Bronchial epithelial cell (primary cell): ENCODE measurements around the gene KMT2B. TPM values are rescaled to one million over a fixed set of nuclear protein-coding genes. Genes with fewer than 3 reads are reported as not detected.

Experiments used
- DNase-seq: peaks from one replicate; pipeline ENCODE4 v3.0.0-alpha.2; 2010; ENCODE audit warnings: low read depth
- FAIRE-seq: peaks from 2 replicates; lab custom pipeline; 2011; peaks lifted over from hg19 to GRCh38; lab: Jason Lieb, UNC
- H3K27me3 ChIP-seq: 2 replicates; pipeline ENCODE4 v1.5.1; 2011; ENCODE audit warnings: low read length; ENCODE audit not compliant: control insufficient read depth, insufficient read depth
- H3K36me3 ChIP-seq: 2 replicates; pipeline ENCODE4 v1.5.1; 2011; ENCODE audit warnings: low read length; ENCODE audit not compliant: control insufficient read depth, insufficient read depth
- H3K4me3 ChIP-seq: 2 replicates; pipeline ENCODE4 v1.5.1; 2011; ENCODE audit warnings: mild to moderate bottlenecking, low read depth, low read length, control low read depth
- total RNA-seq: library from RNA; depleted of rRNA; stranded (reverse); fragments of >200 nt; gene quantifications from 2 replicates; pipeline ENCODE4 v1.2.1, GENCODE V29; 2014
- TF ChIP-seq, protein P1 (sequence below): IDR thresholded peaks from 2 replicates; pipeline ENCODE4 v1.5.1; 2011; ENCODE audit warnings: mild to moderate bottlenecking, moderate library complexity, low read length, control low read depth, inconsistent platforms; ENCODE audit not compliant: insufficient read depth, severe bottlenecking

Gene KMT2B
- total RNA-seq, 1 donor from 2014 or later: 3.4 TPM

DNA sequence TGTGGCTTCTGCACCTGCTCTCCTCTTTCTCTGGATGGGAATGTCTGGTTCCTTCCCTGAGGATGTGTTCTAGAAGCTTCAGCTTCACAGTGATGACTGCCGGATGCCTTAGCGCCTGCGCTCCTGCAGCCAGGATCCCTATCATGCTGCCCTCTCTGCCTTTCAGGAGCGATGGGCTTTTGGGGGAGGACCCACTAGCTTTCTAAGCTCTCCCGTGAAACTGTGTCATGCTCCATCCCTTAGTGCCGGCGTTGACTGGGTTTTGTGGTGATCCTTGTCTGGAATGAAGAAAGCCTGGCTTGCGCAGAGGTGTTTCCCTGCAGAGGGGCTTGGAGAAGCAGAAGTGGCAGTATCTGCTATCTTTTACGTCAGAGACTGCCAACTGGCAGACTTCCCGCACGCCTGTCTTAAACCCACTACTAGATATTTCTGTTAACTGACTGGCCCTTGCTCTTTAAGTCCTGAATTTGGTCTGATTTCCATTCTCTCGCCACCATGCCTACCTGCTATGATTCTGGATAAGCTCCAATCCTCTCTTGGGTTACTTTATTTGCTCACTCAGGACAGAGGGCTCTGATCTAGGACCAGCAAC lies 3.8 kb upstream of the KMT2B start:
- Histone ChIP-seq H3K27me3 (no peaks in the 10 kb centered on the region), H3K36me3 (no peaks in the 10 kb centered on the region), H3K4me3 (no peak overlapping the region)
- no peak for FAIRE-seq
- TF ChIP-seq, protein P1, sequence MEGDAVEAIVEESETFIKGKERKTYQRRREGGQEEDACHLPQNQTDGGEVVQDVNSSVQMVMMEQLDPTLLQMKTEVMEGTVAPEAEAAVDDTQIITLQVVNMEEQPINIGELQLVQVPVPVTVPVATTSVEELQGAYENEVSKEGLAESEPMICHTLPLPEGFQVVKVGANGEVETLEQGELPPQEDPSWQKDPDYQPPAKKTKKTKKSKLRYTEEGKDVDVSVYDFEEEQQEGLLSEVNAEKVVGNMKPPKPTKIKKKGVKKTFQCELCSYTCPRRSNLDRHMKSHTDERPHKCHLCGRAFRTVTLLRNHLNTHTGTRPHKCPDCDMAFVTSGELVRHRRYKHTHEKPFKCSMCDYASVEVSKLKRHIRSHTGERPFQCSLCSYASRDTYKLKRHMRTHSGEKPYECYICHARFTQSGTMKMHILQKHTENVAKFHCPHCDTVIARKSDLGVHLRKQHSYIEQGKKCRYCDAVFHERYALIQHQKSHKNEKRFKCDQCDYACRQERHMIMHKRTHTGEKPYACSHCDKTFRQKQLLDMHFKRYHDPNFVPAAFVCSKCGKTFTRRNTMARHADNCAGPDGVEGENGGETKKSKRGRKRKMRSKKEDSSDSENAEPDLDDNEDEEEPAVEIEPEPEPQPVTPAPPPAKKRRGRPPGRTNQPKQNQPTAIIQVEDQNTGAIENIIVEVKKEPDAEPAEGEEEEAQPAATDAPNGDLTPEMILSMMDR: no peak
- no peak for DNase-seq

DNA sequence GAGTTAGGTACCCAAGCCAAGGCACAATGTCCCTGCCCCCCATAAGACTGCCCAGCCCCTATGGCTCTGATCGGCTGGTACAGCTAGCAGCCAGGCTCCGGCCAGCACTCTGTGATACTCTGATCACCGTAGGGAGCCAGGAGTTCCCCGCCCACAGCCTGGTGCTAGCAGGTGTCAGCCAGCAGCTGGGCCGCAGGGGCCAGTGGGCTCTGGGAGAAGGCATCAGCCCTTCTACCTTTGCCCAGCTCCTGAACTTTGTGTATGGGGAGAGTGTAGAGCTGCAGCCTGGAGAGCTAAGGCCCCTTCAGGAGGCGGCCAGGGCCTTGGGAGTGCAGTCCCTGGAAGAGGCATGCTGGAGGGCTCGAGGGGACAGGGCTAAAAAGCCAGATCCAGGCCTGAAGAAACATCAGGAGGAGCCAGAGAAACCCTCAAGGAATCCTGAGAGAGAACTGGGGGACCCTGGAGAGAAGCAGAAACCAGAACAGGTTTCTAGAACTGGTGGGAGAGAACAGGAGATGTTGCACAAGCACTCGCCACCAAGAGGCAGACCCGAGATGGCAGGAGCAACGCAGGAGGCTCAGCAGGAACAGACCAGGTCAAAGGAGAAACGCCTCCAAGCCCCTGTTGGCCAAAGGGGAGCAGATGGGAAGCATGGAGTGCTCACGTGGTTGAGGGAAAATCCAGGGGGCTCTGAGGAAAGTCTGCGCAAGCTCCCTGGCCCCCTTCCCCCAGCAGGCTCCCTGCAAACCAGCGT lies 3.0 kb upstream of the KMT2B start:
- TF ChIP-seq, protein P1: no peak
- FAIRE-seq: no peak
- Histone ChIP-seq H3K4me3 (no peak overlapping the region), H3K27me3 (no peaks in the 10 kb centered on the region), H3K36me3 (no peaks in the 10 kb centered on the region)
- DNase-seq: no peak

DNA sequence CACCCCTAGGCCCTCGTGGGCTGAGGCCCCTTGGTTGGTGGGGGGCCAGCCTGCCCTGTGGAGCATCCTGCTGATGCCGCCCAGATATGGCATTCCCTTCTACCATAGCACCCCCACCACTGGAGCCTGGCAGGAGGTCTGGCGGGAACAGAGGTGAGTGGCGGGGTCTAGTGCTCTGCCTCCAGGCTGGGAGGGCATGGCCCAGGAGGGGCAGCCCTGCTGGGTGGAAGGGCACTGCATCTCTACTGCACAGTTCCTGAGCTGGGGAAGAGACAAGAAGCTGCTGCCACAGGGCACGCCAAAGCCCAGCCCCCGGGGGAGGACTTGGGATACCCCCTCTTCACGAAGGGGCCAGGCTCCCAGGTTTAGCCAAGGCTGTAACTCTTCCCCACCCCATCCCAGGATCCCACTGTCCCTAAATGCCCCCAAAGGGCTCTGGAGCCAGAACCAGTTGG lies 2.4 kb upstream of the KMT2B start:
- Histone ChIP-seq H3K4me3 (no peak overlapping the region), H3K27me3 (no peaks in the 10 kb centered on the region), H3K36me3 (peaks cover 1% of the 10 kb centered on the region)
- no peak for FAIRE-seq
- TF ChIP-seq, protein P1: no peak
- DNase-seq: no peak

DNA sequence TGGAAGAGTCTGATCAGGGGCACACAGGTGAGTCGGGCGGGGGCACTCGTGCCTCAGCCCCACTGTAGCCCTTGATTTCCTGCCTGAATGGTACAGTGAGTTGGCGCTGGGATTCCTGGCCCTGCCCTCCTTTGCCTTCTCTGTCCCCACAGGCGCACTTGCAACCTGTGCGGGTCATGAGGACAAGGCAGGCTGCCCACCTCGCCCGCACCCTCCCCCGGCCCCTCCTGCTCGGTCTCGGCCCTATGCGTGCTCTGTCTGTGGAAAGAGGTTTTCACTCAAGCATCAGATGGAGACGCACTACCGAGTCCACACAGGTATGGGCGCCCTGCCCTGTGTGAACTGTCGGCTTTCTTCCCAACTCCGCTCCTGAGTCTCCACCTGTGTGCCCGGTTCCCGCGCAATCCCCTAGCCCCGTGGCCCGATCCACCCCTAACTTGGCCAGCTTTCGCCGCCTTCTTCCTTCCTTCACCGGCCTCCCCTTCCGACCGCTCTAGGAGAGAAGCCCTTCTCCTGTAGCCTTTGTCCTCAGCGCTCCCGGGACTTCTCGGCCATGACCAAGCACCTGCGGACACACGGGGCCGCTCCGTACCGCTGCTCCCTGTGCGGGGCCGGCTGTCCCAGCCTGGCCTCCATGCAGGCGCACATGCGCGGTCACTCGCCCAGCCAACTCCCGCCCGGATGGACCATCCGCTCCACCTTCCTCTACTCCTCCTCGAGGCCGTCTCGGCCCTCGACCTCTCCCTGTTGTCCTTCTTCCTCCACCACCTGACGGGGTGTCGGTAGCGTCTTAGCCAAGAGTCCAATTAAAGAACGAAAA lies 1.6 kb upstream of the KMT2B start:
- FAIRE-seq: no peak

DNA sequence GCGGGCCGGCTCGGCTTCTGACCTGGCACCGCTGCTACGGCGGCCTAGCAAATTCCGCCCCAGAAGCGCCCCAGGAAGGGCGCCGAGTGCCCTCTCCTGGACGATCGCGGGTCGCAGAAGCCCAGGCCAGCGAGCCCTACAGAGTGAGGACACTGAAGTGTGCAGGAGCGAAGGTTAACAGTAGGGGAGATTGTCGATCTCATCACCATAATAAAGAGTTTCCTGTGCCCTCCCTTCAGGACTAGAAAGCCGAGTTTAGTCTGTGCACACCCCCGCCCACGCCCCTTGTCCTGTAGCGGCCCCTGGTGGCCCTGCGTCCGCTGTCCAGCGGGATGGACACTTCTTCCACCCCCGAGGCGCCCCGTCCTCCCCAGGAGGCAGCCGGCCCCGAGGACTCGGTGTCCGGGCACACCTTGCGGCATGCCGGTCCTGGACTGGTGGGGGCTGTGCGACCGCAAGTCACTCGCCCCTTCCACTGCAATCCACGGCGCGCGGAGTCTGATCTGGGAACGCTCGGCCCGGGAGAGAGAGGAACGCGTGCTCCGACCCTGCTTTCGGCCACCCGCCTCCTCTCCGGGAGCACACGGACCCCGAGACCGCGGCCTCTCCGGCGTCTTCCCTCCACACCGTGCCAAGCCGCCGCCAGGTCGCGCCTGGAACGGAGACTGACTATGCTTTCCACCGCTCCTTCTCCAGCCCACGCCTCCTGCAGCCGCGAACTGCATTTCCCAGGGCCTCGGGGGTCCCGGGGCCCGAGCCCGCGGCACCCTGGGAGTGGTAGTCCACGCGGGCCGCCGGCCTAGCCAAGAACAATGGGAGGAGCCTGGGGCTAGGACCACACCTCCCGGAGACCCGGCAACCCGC lies 770 bp upstream of the KMT2B start:
- FAIRE-seq: no peak
- peaks cover 7% of the 10 kb centered on the region for H3K36me3 ChIP-seq
- TF ChIP-seq, protein P1: peak; percentile 86
- no peaks in the 10 kb centered on the region for H3K27me3 ChIP-seq
- H3K4me3 ChIP-seq: peak overlapping the region; percentile 88
- DNase-seq: peak; percentile 84

More for the DNA sequence above, 1.6 kb upstream of the KMT2B start:
- Histone ChIP-seq H3K27me3 (no peaks in the 10 kb centered on the region), H3K4me3 (peak overlapping the region; percentile 88), H3K36me3 (peaks cover 2% of the 10 kb centered on the region)
- TF ChIP-seq, protein P1: no peak
- no peak for DNase-seq
